Vagina (tissue), 2 donors: ENCODE results near the gene METTL23.

ENCODE experiments used
- CTCF ChIP-seq, 3 experiments: fragments of 450-650 bp in 2 of 3; fragments of 200-600 bp in 1 of 3; sonication (generic) in 1 of 3; IDR thresholded peaks; one replicate each; pipeline ENCODE4 v1.5.1; 2017 to 2019; ENCODE audit warnings: antibody characterized with exemption in 3 of 3, mild to moderate bottlenecking in 2 of 3, moderate library complexity in 2 of 3
- POLR2A ChIP-seq, 2 donors: fragments of 450-650 bp; IDR thresholded peaks; one replicate each; pipeline ENCODE4 v1.6.1; 2017; ENCODE audit warnings: antibody characterized with exemption in 2 of 2, mild to moderate bottlenecking in 2 of 2, moderate library complexity in 2 of 2
- POLR2AphosphoS5 ChIP-seq, 2 donors: sonication (generic); formaldehyde crosslinking; IDR thresholded peaks; one replicate each; pipeline ENCODE4 v1.9.0; 2017; ENCODE audit warnings: antibody characterized with exemption in 2 of 2, mild to moderate bottlenecking in 2 of 2, low read depth in 1 of 2; ENCODE audit not compliant: insufficient read depth in 1 of 2

GRCh38 chr17:76747716-76748363 is 21.2 kb downstream of the METTL23 start:
- TF ChIP-seq POLR2A (IDR thresholded peaks at IDR 0.05) (no peak), POLR2AphosphoS5 (IDR thresholded peaks at IDR 0.05; ENCODE audit: insufficient read depth in 1 of 2, low read depth in 1 of 2) (no peak), CTCF (IDR thresholded peaks at IDR 0.05) (no peak)
